HG03045 (cell line): ENCODE results near the gene E4F1.
"Not testable (repeated sequence)": the region's sequence is repeated elsewhere in the genome, so short reads cannot be mapped to it uniquely, and the experiment has no call there.

Experiments
- ATAC-seq: cut with Tn5 transposase; IDR thresholded peaks from one replicate; pipeline ENCODE4 v1.9.1; 2021; ENCODE audit warnings: mild to moderate bottlenecking, moderate library complexity; ENCODE audit not compliant: unreplicated experiment

E4F1 gene

DNA sequence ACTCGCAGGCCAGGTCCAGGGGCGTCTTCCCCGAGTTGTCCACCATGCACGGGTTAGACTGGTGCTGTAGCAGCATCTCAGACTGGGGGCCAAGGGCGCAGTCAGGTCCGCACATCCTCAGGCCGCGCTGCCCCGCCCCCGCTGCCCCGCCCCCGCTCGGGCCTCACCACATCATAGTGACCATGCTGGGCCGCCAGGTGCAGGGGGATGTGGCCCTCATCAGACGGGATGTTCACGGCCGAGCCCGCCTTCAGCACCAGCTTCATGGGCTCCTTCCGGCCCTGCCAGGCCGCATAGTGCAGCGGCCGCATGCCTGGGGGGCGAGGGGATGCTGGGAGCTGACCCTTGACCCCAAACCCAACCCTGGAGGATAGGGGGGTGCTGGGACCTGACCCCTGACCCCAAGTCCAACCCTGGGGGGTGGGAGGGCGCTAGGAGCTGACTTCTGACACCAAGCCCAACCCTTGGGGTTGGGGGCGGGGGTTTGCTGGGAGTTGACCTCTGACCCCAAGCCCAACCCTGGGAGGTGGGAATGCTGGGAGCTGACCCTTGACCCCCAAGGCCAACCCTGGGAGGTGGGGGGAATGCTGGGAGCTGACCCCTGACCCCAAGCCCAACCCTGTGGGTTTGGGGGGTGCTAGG lies 34.0 kb upstream of the E4F1 start:
- no peak for ATAC-seq

DNA sequence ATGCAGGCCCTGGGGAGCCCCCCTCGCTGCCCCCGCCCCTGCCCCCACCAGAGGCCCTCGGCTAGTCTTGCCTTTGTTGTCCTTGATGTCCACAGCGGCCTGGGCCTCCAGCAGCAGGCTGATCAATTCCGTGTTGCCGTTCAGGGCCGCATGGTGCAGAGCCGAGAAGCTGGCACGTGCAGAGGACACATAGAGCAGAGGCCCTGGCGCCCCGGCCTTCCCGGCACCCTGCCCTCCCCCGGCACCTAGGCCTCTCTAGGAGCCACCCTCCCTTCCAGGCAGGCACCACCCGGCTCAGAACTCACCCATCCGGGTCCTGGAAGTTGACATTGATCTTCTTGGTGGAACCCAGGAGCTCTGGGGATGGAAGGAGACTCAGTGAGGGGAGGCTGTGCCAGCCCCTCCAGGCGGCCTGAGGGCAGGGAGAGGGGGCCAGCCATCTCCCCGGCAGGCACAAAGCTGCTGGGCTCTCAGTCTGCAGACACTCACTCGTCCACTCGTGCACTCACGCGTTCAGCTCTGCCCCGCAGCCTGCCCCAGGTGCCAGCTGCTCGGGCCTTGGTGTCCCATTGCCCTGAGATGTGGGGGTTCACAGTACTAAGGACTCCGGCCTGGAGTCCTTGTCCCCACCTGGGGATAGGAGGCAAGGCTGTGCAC lies 33.3 kb upstream of the E4F1 start:
- no peak for ATAC-seq

DNA sequence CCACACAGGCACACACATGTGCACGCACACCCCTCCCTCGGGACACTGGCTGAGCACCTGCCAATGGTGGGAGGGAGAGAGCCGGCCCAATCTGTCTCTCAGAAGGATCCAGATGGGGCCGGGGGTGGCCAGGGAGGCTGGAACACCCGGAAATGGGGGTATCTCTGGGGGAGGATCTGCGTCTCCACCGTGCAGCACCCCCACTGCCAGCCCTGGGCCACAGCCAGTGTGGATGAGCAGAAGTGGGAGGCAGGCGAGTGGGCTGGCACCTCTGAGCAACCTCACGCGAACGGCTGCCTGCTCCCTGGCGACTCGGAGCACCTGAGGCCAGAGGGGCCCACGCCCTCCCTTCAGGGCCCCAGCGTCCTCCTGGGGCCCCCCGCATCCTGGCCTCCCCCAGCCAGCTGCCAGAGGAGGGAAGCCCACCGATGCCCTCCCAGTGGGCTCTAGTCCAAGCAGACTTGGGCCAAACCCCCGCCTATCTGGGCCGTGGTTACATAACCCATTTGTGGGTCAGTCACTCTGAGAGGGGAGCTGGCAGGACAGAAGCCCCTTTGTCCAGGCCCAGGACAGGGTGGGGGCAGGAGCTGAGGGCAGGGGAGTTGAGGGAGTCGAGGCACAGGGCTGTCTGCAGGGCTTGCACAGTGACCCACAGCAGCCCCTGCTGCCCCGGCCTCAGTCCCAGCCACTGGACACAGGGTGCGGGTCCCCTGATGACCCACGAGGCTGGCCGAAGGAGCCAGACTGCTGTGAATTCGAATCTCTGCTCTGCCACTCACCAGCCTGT lies 32.5 kb upstream of the E4F1 start:
- ATAC-seq: no peak

DNA sequence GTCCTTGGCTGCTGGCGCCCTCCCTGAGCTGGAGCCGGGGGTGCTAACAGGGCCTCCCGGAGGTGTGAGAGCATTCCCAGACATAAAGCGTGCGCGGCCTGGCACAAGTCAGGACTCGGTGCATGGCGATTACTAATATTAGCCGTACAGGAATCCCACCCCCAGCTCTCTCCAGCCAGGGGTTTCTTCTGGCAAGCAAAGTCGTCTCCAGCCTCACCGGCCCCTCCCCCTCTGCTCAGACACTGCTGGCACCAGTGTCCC lies 32.0 kb upstream of the E4F1 start:
- ATAC-seq: no peak

DNA sequence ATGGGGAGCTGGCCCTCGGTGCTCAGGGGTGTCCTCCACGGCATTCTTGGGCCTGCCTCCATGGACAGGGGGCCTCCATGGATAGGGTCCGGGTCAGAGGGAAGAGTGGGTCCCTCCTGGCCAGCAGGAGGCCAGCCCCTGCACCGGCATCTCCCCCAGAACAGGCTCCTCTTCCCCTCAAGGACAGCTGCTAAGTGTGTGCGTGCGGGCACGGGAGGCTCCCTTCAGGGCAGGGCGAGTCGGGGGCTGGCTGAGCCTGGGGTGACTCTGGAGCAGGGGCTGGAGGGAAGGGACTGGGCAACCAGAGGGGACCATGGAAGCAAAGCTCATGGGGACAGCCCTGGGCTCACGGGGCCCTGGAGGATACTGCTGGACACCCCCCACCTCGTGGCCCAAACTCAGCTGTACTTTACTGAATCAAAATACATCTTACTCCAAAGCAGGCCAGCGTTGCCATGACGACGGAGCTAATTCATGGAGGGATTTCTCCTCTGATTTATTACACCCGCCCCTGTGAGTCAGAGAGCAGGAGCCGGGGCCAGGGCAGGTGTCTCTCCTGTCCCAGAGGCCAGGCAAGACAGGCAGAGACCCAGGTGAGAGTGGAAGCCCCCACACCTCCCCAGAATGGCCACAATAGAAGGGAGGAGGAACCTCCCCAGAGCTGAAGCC lies 29.1 kb upstream of the E4F1 start:
- ATAC-seq: no peak

DNA sequence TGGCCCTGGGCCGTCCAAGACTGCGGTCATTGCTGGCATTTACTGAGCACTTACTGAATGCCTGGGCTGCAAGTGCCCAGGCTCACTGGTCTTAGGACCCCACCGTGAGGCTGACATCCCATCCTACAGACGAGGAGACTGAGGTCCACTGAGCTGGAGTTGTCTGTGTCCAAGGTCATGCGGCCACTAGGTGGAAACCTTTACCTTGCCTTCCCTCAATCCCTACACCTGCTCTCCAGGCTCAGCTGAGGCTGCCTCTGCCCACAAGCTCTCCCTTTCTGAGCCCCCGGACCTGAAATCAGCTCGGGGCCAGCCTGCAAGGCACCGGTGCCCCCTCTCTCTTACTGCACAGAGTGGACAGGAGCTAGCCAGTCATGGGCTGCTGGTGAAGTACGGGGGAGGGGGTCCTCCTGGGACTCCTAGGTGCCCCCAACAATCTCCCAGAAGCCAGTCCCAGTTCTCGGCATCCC lies 28.5 kb upstream of the E4F1 start:
- no peak for ATAC-seq

DNA sequence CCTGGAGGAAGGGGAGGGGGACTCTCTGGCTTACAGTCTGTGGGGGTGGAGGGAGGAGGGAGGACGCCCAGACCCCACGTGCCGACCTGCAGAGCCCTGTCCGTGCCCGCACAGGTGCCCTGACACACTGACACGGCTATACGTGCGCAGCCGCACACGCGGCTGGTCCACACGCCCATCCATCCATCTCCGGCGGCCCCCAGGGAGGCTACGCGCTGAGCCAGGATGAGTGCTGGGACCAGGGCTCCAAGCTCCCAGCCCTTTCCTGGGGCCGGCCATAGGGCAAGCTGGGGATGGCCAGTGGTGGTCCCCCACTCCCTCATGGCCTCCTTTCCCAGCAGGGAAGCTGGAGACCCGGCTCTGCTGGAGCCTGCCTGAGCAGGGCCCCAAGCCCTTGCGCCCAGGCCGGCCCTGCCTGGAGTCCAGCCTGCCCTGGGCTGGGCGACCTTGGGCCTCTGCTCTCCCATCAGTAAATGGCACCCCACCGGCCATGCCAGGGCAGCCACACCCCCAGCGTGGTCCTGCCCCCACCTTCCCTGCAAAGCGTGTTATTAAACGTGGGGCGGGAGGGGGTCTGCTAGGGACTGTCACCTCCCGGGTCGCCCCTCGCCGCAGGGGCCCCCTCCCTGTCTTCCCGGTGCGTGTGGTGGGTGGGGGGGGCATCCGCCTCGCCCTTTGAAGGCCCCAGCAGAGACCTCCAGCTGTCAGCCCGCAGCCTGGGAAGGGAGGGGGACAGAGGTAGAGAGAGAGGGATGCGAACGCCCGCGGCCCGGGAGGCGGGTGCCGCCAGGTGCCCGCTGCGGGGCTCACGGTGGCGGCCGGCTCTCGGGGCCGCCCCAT lies 27.8 kb upstream of the E4F1 start:
- no peak for ATAC-seq

DNA sequence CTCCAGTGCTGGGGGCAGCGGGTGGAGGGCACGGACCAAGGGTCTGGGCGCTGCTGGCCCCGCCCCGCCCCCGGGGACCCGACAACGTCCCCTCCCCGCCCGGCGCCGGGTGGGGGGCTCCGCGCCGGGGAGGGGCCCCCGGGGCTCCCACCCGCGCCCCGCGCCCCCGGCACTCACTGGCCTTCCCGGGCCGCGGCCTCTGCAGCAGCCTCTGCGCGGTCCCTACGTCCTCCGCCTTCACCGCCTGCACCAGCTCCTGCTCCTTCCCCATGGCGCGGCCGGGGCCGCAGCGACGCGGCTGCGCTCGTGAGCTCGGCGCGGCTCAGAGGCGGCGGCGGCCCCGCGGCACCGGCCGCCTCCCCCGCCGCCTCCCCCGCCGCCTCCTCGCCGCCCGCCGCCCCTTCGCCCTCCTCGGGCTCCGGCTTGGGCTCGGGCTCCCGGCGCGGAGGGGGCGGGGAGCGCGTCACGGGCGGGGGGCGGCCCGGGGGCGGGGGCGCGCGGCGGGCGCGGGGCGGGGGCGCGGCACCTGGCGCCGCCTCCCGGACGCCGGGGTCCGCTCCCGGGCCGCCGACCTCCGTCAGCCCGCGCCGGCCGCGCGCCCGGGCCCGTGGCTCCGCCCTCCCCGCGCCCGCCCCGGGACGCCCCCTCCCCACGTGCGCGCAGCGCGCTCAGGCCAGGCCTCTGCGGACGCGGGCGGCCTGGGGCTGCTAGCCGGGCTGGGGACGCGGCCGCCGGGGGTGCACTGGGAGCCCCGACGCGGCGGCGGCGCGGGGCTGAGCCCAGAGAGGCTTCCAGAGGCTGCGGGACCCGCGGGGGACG lies 27.0 kb upstream of the E4F1 start, which contains the start of gene CASKIN1:
TSS of gene CASKIN1 (minus strand) at position 444 of the 819 bp plus-strand sequence. CDS start at position 271, 173 bp downstream.
- no peak for ATAC-seq

DNA sequence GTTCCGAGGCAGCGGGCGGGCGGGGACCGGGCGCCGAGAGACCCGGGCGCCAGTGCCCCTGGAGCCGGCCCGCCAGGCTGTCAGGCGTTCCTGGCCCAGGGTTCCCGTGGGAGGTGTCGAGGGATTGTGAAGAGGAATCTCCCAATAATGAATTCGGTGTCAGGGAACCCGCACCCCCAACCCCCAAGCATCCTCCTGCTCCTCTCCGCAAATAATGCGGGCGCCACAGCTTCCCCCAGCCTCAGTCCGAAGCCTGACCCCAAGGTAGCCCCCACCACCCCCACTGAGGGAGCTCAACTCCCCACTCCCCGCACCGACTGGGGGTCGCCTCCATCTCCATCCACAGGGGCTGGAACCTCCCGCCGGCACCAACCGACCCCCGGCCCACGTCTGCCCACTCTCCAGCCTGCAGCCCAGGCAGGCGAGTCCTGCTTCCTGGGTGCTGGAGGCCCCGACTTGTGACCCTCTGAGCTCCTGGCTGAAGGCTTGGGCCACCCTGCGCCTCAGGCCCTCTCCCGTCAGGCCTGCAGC lies 26.3 kb upstream of the E4F1 start:
- no peak for ATAC-seq

DNA sequence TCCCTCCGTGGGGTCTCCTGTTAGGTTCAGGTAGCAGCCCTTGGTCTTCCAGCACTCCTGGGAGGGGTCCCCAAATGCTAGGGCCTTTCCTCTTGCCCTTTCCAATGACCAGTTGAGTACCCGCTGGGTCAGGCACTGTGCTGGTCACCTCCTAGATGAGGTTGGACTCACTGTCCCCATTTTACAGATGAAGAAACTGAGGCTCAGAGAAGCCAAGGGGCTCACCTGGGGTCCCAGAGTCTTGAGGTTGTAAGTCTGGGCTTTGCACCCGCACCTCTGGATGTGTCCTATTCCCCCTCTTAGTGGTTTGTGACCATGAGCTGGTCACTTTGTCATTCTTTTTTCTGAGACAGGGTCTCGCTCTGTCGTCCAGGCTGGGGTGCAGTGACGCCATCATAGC lies 25.6 kb upstream of the E4F1 start:
- ATAC-seq: no peak

DNA sequence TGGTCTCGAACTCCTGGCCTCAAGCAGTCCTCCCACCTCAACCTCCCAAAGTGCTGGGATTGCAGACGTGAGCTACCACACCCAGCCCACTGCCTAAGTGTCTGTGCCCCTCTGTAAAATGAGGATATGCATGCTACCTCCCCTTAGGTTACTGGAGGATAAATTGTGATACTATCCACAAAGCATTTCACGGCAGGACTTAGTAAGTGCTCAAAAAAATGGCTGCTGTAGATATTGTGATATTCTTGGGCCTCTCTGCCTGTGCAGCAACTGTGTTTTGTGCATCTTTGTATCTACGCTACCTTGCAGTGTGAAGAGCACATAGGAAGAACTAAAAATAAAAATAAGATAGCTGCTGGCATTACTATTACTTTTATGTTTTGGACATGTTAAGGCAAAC lies 25.1 kb upstream of the E4F1 start:
- no peak for ATAC-seq

DNA sequence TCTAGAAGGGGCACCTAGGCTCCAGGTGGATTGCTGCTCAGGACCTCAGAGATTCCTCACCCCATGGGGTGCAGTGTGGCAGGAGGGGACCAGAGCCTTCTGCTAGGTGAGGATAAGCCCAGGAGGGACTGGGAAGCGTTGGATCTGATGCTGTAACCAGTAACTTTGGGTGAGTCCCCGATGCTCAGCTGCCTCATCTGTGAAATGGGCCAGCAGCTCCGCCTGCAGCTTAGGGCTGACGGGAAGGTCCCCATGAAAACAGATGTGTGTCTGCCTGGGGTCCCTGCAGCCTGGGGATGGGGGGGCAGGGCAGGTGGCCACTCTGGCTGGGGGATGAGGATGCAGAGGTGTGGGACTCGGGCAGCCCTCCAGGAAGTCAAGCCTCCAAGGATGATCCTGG lies 24.3 kb upstream of the E4F1 start:
- ATAC-seq: no peak

DNA sequence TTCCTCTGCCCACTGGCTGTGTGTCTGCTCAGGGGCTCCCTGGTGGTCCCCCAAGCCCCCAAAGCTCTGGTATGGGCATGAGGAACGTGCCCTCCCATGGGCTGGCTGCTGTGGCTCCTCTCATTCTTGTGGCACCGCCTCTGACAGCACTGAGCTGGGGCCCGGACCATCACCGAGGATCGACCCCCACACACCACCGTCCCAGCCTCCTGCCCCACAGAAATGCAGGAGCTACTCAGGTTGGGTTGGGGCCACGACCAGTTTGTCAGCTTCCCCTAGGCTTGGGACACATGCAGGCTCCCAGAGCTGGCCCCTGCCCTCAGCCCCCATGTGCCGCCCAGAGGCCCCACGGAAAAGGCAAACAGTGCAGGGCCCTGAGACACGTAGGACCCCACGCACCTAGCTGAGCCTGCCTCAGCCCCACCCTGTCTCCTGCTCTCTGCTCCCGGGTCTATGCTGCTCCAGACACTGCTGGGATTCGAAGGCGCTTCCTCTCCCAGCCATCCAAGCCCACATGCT lies 23.7 kb upstream of the E4F1 start:
- no peak for ATAC-seq

DNA sequence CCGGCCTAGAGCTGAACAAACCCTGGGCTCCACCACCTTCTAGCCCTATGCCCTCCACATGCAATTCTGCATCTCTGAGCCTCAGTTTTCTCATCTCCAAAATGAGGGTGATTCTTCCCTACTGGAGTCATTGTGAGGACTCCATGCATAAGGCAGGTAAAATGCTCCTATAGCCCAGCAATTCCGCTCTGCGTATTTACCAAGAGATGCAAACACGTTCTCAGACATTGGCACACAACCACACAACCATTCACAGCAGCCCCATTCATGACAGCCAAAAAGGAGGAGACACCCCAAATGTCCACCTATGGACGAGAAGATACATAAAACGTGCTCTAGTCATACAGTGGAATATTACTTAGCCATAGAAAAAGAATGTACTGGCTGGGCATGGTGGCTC lies 23.1 kb upstream of the E4F1 start:
- ATAC-seq: no peak

DNA sequence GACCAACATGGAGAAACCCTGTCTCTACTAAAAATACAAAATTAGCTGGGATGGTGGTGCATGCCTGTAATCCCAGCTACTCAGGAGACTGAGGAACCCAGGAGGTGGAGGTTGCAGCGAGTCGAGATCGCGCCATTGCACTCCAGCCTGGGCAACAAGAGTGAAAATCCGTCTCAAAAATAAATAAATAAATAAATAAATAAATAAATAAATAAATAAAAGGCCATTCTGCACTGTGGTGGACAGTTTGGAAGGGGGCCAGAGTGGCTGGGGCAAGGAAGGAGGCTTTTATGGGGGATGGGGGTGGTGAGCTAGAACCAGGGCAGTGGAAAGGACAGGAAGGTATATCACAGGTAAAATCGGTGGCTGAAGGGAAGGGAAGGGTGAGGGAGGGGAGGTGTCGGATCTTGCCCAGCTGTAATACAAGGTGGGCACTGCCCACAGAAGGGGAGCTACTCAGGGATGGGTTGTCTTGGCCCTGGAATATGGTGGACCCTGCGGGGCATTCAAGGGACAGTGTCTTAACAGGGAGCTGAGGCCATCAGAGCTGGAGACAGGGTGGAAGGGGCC lies 20.2 kb upstream of the E4F1 start:
- not testable (repeated sequence) for ATAC-seq

DNA sequence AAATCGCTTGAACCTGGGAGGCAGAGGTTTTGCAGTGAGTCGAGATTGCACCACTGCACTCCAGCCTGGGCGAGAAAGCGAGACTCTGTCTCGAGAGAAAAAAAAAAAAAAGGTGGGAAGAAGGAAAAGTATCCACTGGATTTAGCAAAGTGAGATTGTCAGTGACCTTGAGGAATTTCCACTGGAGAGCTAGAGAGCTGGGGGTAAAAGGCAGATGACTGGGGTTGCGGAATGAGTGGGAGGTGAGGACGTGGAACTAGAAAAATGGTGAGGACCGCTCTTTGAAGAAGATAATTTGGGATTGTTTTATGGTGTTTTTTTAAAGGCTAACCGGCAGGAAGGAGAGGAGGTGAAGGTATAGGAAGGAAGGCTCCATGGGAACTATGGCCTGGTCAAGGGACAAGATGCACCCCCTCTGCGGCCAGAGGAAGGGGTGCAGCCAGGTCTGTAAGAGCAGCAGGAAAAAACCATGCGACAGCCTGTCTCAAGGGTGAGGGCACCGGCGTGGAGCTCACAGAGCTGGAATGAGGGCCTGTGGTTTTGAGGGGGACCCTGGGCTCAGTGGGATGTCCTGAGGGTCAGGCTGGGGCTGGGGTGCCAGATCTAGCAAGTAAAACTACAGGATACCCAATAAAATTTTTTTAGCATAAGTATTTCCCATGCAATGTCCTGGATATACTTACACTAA lies 18.8 kb upstream of the E4F1 start:
- ATAC-seq: no peak

DNA sequence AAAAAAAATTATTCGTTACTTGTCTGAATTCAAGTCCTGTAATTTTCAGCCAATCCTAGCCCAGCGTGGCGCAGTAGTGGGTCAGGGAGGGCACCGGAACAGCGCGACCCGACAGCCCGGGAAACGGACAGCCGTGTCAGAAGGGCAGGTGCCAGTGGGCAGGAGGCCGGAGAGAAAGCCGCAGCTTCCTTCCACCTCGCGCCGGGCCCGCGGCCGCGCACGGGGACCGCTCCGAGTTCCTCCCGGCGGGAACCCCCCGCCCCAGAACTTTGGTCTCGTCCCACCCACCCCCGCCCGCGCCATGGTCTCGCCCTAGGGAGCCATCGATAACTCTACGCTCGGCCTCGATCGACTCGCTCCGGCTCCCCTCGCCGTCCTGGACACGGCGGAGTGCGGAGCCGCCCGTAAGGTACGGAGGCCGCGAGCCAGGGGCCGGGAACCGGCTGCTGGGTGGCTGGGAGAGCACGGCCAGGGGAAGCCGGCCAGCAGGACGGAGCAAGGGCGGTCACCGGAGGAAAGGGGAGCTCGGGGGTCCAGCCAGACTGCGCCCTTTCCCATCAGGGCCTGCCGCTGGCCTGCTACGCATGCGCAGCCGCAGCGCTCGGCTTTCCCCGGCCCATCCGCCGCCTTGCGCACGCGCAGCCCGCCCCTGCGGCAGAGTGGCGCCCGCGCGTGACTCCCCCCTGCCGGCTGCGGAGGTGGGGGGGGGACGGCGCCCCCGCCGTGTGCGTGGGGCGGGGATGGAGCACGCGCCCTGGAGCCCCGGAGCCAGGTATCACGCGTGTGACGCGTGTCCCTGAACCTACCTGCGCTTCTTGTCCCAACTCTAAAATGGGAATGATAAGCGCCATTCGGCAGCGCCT lies 18.1 kb upstream of the E4F1 start, which contains the start of gene MLST8:
TSS of gene MLST8 (plus strand) at position 351 of the 863 bp plus-strand sequence. CDS start 632 bp downstream, outside the sequence.
- peak; percentile 62 for ATAC-seq
